Spleen (tissue), 7 donors: ENCODE measurements around the gene PLBD2.

Source experiments
- POLR2AphosphoS5 ChIP-seq, 3 donors: sonication (generic); formaldehyde crosslinking; IDR thresholded peaks; one replicate each; pipeline ENCODE4 v1.5.1; 2017; ENCODE audit warnings: antibody characterized with exemption in 3 of 3
- TF ChIP-seq, protein P1 (sequence below), 11 experiments: fragments of 200-600 bp in 7 of 11; fragments of 450-650 bp in 4 of 11; sonication (generic) in 4 of 11; IDR thresholded peaks in 8 of 11; conservative IDR thresholded peaks in 3 of 11; 1 replicate in 7 of 11; 2 replicates in 4 of 11; pipeline versions ENCODE4 v1.4.0 to v1.8.0; 2016 to 2021; ENCODE audit warnings: antibody characterized with exemption in 11 of 11, inconsistent platforms in 4 of 11, mild to moderate bottlenecking in 1 of 11
- donor health status: DM: no; HTN: no; CAD: no; lungs with moderate emphysema.
- donor health status: DM: no; HTN: no; CAD: no.
- donor health status: DM: no; HTN: no; CAD: no.

DNA sequence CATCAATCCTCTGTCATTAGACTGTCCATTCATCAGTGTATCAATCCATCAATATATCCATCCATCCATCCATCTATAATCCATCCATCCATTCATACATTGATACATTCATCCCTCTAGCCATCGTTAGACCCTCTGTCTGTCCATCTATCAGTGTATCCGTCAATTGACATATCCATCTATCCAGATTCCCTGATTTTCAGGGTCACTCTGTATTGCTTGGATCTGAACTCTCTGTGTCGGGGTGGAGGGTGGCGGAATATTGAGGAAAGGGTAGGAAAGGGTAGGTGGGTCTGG is 80.9 kb downstream of the PLBD2 start:
- TF ChIP-seq, protein P1, sequence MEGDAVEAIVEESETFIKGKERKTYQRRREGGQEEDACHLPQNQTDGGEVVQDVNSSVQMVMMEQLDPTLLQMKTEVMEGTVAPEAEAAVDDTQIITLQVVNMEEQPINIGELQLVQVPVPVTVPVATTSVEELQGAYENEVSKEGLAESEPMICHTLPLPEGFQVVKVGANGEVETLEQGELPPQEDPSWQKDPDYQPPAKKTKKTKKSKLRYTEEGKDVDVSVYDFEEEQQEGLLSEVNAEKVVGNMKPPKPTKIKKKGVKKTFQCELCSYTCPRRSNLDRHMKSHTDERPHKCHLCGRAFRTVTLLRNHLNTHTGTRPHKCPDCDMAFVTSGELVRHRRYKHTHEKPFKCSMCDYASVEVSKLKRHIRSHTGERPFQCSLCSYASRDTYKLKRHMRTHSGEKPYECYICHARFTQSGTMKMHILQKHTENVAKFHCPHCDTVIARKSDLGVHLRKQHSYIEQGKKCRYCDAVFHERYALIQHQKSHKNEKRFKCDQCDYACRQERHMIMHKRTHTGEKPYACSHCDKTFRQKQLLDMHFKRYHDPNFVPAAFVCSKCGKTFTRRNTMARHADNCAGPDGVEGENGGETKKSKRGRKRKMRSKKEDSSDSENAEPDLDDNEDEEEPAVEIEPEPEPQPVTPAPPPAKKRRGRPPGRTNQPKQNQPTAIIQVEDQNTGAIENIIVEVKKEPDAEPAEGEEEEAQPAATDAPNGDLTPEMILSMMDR (IDR thresholded peaks at IDR 0.05 in 8 of 11, conservative IDR thresholded peaks at IDR 0.05 in 3 of 11): no peak
- no peak for TF ChIP-seq POLR2AphosphoS5 (IDR thresholded peaks at IDR 0.05)
